ENCODE measurements around the gene ZSCAN1.
A peak's percentile ranks its signal among the peaks of the same experiment; 100 is the strongest.

The ZSCAN1 gene

DNA sequence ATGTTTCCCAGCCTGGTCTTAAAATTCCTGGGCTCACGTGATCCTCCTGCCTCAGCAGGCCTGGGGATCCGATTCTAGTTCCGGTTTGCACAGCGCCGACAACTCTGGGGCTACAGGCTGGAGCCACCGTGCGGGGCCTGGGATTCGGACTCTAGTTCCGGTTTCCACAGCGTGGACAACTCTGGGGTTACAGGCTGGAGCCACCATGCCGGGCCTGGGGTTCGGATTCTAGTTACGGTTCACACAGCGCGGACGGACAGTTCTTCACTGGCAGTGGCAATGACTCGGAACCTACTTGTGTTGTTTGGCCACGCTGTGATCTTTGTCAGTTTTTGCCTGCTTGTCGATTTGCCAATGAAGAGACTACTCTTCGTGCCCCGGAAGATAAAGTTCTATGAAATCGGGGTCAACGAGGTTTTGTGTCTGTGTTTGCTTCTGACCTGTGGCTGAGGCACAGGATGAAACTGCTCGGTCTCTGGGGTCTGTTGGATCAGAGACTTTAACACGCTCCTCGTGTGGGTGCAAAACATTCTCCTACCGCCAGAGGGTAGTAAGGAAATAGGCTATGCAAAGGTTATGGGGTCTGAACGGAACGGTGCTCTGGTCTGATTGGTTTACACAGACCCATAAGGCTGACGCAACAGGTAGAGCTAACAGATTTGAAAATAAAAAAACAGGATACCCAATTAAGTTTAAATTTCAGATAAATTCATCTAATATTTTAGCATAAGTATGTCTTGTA lies 12.1 kb upstream of the ZSCAN1 start:
- peak; percentile 48 to 69 for DNase-seq (ENCODE audit: low read depth in 2 of 2)
- peak; percentile 53 for TF ChIP-seq CTCF (IDR thresholded peaks at IDR 0.05; ENCODE audit: low read depth, low read length)
- no peak overlapping the region for H3K4me3 ChIP-seq (replicated peaks in 1 of 2; ENCODE audit: low read depth in 2 of 2, low read length in 2 of 2)

DNA sequence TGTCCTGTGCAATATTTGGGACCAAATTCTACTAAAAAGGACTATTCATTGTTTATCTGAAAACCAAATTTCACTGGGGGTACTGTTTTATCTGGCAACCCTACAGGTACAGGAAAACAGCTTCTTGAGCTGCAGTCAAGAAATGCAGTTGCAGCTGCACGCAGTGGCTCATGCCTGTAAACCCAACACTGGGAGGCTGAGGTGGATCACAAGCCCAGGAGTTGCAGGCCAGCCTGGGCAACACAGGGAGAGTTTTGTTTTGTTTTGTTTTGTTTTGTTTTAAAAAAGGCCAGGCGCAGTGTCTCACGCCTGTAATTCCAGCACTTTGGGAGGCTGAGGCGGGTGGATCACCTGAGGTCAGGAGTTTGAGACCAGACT lies 11.6 kb upstream of the ZSCAN1 start:
- DNase-seq (ENCODE audit: low read depth in 2 of 2): no peak
- H3K4me3 ChIP-seq (replicated peaks in 1 of 2; ENCODE audit: low read depth in 2 of 2, low read length in 2 of 2): no peak overlapping the region
- TF ChIP-seq CTCF (IDR thresholded peaks at IDR 0.05; ENCODE audit: low read depth, low read length): no peak

DNA sequence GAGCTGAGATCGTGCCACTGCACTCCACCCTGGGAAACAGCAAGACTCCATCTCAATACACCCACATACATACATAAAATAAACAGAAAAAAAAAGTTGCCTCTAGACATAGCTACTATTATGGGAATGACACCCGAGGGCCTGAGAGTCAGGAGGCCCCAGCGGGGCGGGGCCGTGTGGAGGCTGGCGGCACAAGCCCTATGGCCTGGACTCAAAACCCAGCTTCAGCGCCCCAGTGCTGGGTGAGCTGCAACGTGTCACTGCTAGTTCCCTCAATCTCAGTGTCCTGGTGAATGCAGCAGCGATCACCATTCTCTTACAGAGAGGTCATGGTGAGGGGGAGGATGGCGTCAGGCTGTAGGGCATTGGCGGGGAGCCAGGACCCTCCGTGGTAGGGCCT lies 9.2 kb upstream of the ZSCAN1 start:
- DNase-seq (ENCODE audit: low read depth in 2 of 2): no peak
- no peak for TF ChIP-seq CTCF (IDR thresholded peaks at IDR 0.05; ENCODE audit: low read depth, low read length)
- no peak overlapping the region for H3K4me3 ChIP-seq (replicated peaks in 1 of 2; ENCODE audit: low read depth in 2 of 2, low read length in 2 of 2)

- DNase-seq (ENCODE audit: low read depth in 2 of 2): no peak
- peak overlapping the region; percentile 31 to 41 for H3K4me3 ChIP-seq (replicated peaks in 1 of 2; ENCODE audit: low read depth in 2 of 2, low read length in 2 of 2)
- TF ChIP-seq CTCF (IDR thresholded peaks at IDR 0.05; ENCODE audit: low read depth, low read length): no peak
These were observed 610 bp downstream of the ZSCAN1 start for GRCh38 chr19:58034477-58034793.

- DNase-seq (ENCODE audit: low read depth in 2 of 2): no peak
- TF ChIP-seq CTCF (IDR thresholded peaks at IDR 0.05; ENCODE audit: low read depth, low read length): no peak
- no peak overlapping the region for H3K4me3 ChIP-seq (replicated peaks in 1 of 2; ENCODE audit: low read depth in 2 of 2, low read length in 2 of 2)
These were observed 2.0 kb downstream of the ZSCAN1 start for GRCh38 chr19:58035863-58036262.

- TF ChIP-seq CTCF (IDR thresholded peaks at IDR 0.05; ENCODE audit: low read depth, low read length): no peak
- no peak overlapping the region for H3K4me3 ChIP-seq (replicated peaks in 1 of 2; ENCODE audit: low read depth in 2 of 2, low read length in 2 of 2)
- DNase-seq (ENCODE audit: low read depth in 2 of 2): no peak
These were observed 4.3 kb downstream of the ZSCAN1 start for GRCh38 chr19:58037927-58038687.

Measured in cardiac fibroblast (primary cell).